IMR-90 (cell line): ENCODE data around the gene ZCCHC7. TPM values are rescaled to one million over a fixed set of nuclear protein-coding genes. Genes with fewer than 3 reads are reported as not detected.

Source experiments
- ATAC-seq: fragments of 200-7000 bp; cut with Tn5 transposase; 2 replicates; pipeline ENCODE4 v1.9.1; 2020; ENCODE audit warnings: low read depth, mild to moderate bottlenecking, moderate library complexity
- BruUV-seq: library from RNA; stranded (reverse); fragments of 400-500 nt; replicated peaks from 2 replicates; lab custom pipeline; 2021; lab: Mats Ljungman, UMichigan
- CTCF ChIA-PET: fragments of 300-600 bp; formaldehyde crosslinking; extraction: SDS; loops from one replicate; lab custom pipeline; 2021; ENCODE audit warnings: antibody characterized with exemption; lab: Yijun Ruan, JAX
- POLR2A ChIA-PET: fragments of 300-600 bp; sonication (Branson Sonifier 250); formaldehyde crosslinking; loops from one replicate; lab custom pipeline; 2022; ENCODE audit warnings: antibody characterized with exemption; ENCODE audit not compliant: unreplicated experiment; lab: Charles Lee
- DNase-seq: peaks from one replicate; pipeline ENCODE4 v3.0.0; 2013
- H2AFZ ChIP-seq: replicated peaks from 2 replicates; pipeline ENCODE3; 2013; ENCODE audit warnings: low read length, mild to moderate bottlenecking; ENCODE audit not compliant: poor library complexity
- H2AK5ac ChIP-seq: 2 replicates; pipeline ENCODE4 v1.6.1; 2013; ENCODE audit warnings: low read depth, low read length, inconsistent platforms
- H2AK9ac ChIP-seq: replicated peaks from 2 replicates; pipeline ENCODE3; 2013; ENCODE audit warnings: mild to moderate bottlenecking, low read depth, low read length, moderate library complexity; ENCODE audit not compliant: poor library complexity
- H2BK120ac ChIP-seq: 2 replicates; pipeline ENCODE4 v1.6.1; 2013; ENCODE audit warnings: low read depth, low read length, inconsistent platforms
- H2BK15ac ChIP-seq: 3 replicates; pipeline ENCODE4 v1.6.1; 2013; ENCODE audit warnings: low read depth, low read length, inconsistent platforms
- H2BK20ac ChIP-seq: 2 replicates; pipeline ENCODE4 v1.6.1; 2013; ENCODE audit warnings: low read depth, mild to moderate bottlenecking, inconsistent platforms, low read length, moderate library complexity
- H2BK5ac ChIP-seq: 2 replicates; pipeline ENCODE4 v1.6.1; 2013; ENCODE audit warnings: mild to moderate bottlenecking, low read depth, low read length, inconsistent platforms; ENCODE audit not compliant: poor library complexity, severe bottlenecking
- H3K14ac ChIP-seq: replicated peaks from 2 replicates; pipeline ENCODE4 v1.6.1; 2013; ENCODE audit warnings: low read depth, low read length, inconsistent platforms
- H3K18ac ChIP-seq: 2 replicates; pipeline ENCODE4 v1.6.1; 2013; ENCODE audit warnings: low read depth, low read length, control low read depth
- H3K23ac ChIP-seq: 2 replicates; pipeline ENCODE4 v1.6.1; 2013; ENCODE audit warnings: low read depth, low read length, inconsistent platforms
- H3K27ac ChIP-seq: 2 replicates; pipeline ENCODE4 v1.5.1; 2013; ENCODE audit warnings: mild to moderate bottlenecking, control low read depth, low read length; ENCODE audit not compliant: insufficient read depth
- H3K27me3 ChIP-seq: 2 replicates; pipeline ENCODE4 v1.6.1; 2013; ENCODE audit warnings: low read length; ENCODE audit not compliant: control insufficient read depth, insufficient read depth
- H3K36me3 ChIP-seq: 2 replicates; pipeline ENCODE4 v1.6.1; 2013; ENCODE audit warnings: low read length, mixed read lengths; ENCODE audit not compliant: control insufficient read depth, insufficient read depth
- H3K4ac ChIP-seq: 2 replicates; pipeline ENCODE4 v1.6.1; 2013; ENCODE audit warnings: low read depth, low read length, inconsistent platforms
- H3K4me1 ChIP-seq: 2 replicates; pipeline ENCODE4 v1.6.1; 2013; ENCODE audit warnings: low read length, mixed read lengths; ENCODE audit not compliant: control insufficient read depth, insufficient read depth
- H3K4me2 ChIP-seq: 2 replicates; pipeline ENCODE4 v1.6.1; 2013; ENCODE audit warnings: low read depth, mild to moderate bottlenecking, control low read depth, low read length, moderate library complexity
- H3K4me3 ChIP-seq: 2 replicates; pipeline ENCODE4 v1.5.1; 2013; ENCODE audit warnings: low read depth, mild to moderate bottlenecking, control low read depth, low read length, moderate library complexity; ENCODE audit not compliant: insufficient read depth
- H3K56ac ChIP-seq: 2 replicates; pipeline ENCODE4 v1.6.1; 2013; ENCODE audit warnings: low read length, inconsistent platforms; ENCODE audit not compliant: insufficient read depth; ENCODE audit errors: extremely low read depth
- H3K79me1 ChIP-seq, 2 experiments: 2 replicates each; pipeline ENCODE4 v1.6.1; 2013; ENCODE audit warnings: low read length in 2 of 2, inconsistent platforms in 1 of 2, low read depth in 1 of 2
- H3K9ac ChIP-seq: 2 replicates; pipeline ENCODE4 v1.6.1; 2013; ENCODE audit warnings: low read depth, low read length, control low read depth
- H3K9me1 ChIP-seq: 2 replicates; pipeline ENCODE4 v1.6.1; 2013; ENCODE audit warnings: low read length, inconsistent platforms; ENCODE audit not compliant: insufficient read depth
- H3K9me3 ChIP-seq: 2 replicates; pipeline ENCODE4 v1.6.1; 2013; ENCODE audit warnings: low read length; ENCODE audit not compliant: control insufficient read depth, insufficient read depth
- H4K20me1 ChIP-seq: 2 replicates; pipeline ENCODE4 v1.6.1; 2013; ENCODE audit warnings: low read length, inconsistent platforms; ENCODE audit not compliant: insufficient read depth
- H4K5ac ChIP-seq: 2 replicates; pipeline ENCODE4 v1.6.1; 2013; ENCODE audit warnings: mild to moderate bottlenecking, low read depth, low read length, control low read depth
- H4K8ac ChIP-seq, 2 experiments: 2 replicates each; pipeline ENCODE4 v1.6.1; 2013; ENCODE audit warnings: low read depth in 2 of 2, low read length in 2 of 2, control low read depth in 1 of 2, inconsistent platforms in 1 of 2
- H4K91ac ChIP-seq: 2 replicates; pipeline ENCODE4 v1.6.1; 2013; ENCODE audit warnings: low read depth, low read length, inconsistent platforms; ENCODE audit not compliant: insufficient read depth
- BHLHE40 ChIP-seq: fragments of 150-350 bp; IDR thresholded peaks from 2 replicates; pipeline ENCODE4 v1.6.1; 2016; ENCODE audit warnings: mild to moderate bottlenecking, low read depth, low read length
- CEBPB ChIP-seq: IDR thresholded peaks from 2 replicates; pipeline ENCODE4 v1.6.1; 2012; ENCODE audit warnings: low read depth, low read length, improper control_type of control experiment
- CHD1 ChIP-seq: IDR thresholded peaks from 2 replicates; pipeline ENCODE4 v1.6.1; 2012; ENCODE audit warnings: low read depth, low read length, improper control_type of control experiment
- CTCF ChIP-seq: conservative IDR thresholded peaks from 2 replicates; pipeline ENCODE4 v1.5.1; 2012; ENCODE audit warnings: mild to moderate bottlenecking, low read depth, low read length, improper control_type of control experiment
- ELK1 ChIP-seq: fragments of 150-350 bp; IDR thresholded peaks from 2 replicates; pipeline ENCODE4 v1.6.1; 2016; ENCODE audit warnings: low read depth, mild to moderate bottlenecking, low read length, moderate library complexity, borderline replicate concordance
- FOS ChIP-seq: fragments of 150-350 bp; IDR thresholded peaks from 2 replicates; pipeline ENCODE4 v1.6.1; 2016; ENCODE audit warnings: low read depth, low read length
- MAFK ChIP-seq: IDR thresholded peaks from 2 replicates; pipeline ENCODE4 v1.6.1; 2012; ENCODE audit warnings: low read depth, low read length, improper control_type of control experiment
- MAZ ChIP-seq: IDR thresholded peaks from 2 replicates; pipeline ENCODE4 v1.6.1; 2012; ENCODE audit warnings: low read depth, mild to moderate bottlenecking, low read length, improper control_type of control experiment, moderate library complexity, borderline replicate concordance
- MXI1 ChIP-seq: IDR thresholded peaks from 2 replicates; pipeline ENCODE4 v1.6.1; 2012; ENCODE audit warnings: low read depth, mild to moderate bottlenecking, low read length, moderate library complexity, borderline replicate concordance
- NFE2L2 ChIP-seq: fragments of 150-350 bp; IDR thresholded peaks from 2 replicates; pipeline ENCODE4 v1.6.1; 2016; ENCODE audit warnings: low read depth, mild to moderate bottlenecking, low read length
- POLR2A ChIP-seq: IDR thresholded peaks from 2 replicates; pipeline ENCODE4 v1.6.1; 2012; ENCODE audit warnings: mild to moderate bottlenecking, low read depth, low read length
- RAD21 ChIP-seq: IDR thresholded peaks from 2 replicates; pipeline ENCODE4 v1.6.1; 2012; ENCODE audit warnings: low read length, improper control_type of control experiment
- RCOR1 ChIP-seq: IDR thresholded peaks from 2 replicates; pipeline ENCODE4 v1.6.1; 2012; ENCODE audit warnings: mild to moderate bottlenecking, low read length, improper control_type of control experiment; ENCODE audit not compliant: insufficient replicate concordance
- RFX5 ChIP-seq: IDR thresholded peaks from 2 replicates; pipeline ENCODE4 v1.8.0; 2012; ENCODE audit warnings: low read depth, mild to moderate bottlenecking, low read length, moderate library complexity
- SMC3 ChIP-seq: fragments of 150-350 bp; IDR thresholded peaks from 2 replicates; pipeline ENCODE4 v1.6.1; 2016; ENCODE audit warnings: low read depth, mild to moderate bottlenecking, antibody characterized with exemption, low read length, moderate library complexity
- USF2 ChIP-seq: fragments of 150-350 bp; IDR thresholded peaks from 2 replicates; pipeline ENCODE4 v1.6.1; 2017; ENCODE audit warnings: mild to moderate bottlenecking, antibody characterized with exemption, low read length, low read depth
- WGBS, 2 experiments: methylation state at CpG; one replicate each; pipeline versions ENCODE4 v1.1.5 to v1.1.7; 2013; ENCODE audit warnings: missing lambda C conversion rate in 2 of 2; ENCODE audit not compliant: insufficient read length in 1 of 2; ENCODE audit errors: extremely low coverage in 2 of 2; 5-methylcytosine and 5-hydroxymethylcytosine counted together
- dilution Hi-C: fragments of 300-500 bp; cut with HindIII; formaldehyde crosslinking; loops from one replicate; pipeline ENCODE4 v1.14.3; 2018; ENCODE audit warnings: low sequenced_read_pairs; ENCODE audit not compliant: unreplicated experiment
- in situ Hi-C: fragments of 300-500 bp; cut with MboI; formaldehyde crosslinking; loops from 3 replicates; pipeline ENCODE4 v1.14.3; 2019; ENCODE audit warnings: low sequenced_read_pairs, inconsistent platforms, mixed read lengths
- intact Hi-C: fragments of 100-400 bp; cut with micrococcal nuclease; formaldehyde crosslinking; loops from 2 replicates; pipeline ENCODE4 v1.10.0; 2022
- polyA plus RNA-seq, 3 experiments: library from polyadenylated mRNA; depleted of rRNA; stranded (reverse); fragments of >200 nt; gene quantifications; 2 replicates each; pipeline ENCODE4 v1.2.3, GENCODE V29; 2012; ENCODE audit warnings: low replicate concordance in 1 of 3
- total RNA-seq: library from RNA; depleted of rRNA; stranded (reverse); fragments of >200 nt; gene quantifications from 2 replicates; pipeline ENCODE4 v1.2.3, GENCODE V29; 2012

The ZCCHC7 gene
- total and polyA plus RNA-seq, 2 of the 4 experiments (the other 2 are of a cell fraction), result 13.6 to 28.7 TPM

GRCh38 chr9:37102486-37102885, 17.9 kb upstream of the ZCCHC7 start:
- POLR2A ChIA-PET, result no interaction called here
- Histone ChIP-seq H2BK5ac (no peak overlapping the region), H3K27ac (no peak overlapping the region), H3K36me3 (no peaks in the 10 kb centered on the region), H4K5ac (no peak overlapping the region), H2AK5ac (no peak overlapping the region), H3K14ac (no peak overlapping the region), H2AFZ (no peak overlapping the region), H4K91ac (no peak overlapping the region), H2BK15ac (no peak overlapping the region), H4K8ac (no peak overlapping the region), H3K4ac (no peak overlapping the region), H3K18ac (no peak overlapping the region), H2BK20ac (no peak overlapping the region), H3K56ac (no peak overlapping the region), H3K9me1 (no peaks in the 10 kb centered on the region; the same call in 1 of the 2 replicates), H3K9me3 (no peaks in the 10 kb centered on the region), H3K79me1 (no peaks in the 10 kb centered on the region), H3K23ac (no peak overlapping the region), H4K20me1 (no peaks in the 10 kb centered on the region), H2AK9ac (no peak overlapping the region), H3K4me1 (peaks cover 3% of the 10 kb centered on the region), H3K9ac (no peak overlapping the region), H3K4me2 (no peak overlapping the region), H2BK120ac (no peak overlapping the region), H3K4me3 (no peak overlapping the region), H3K27me3 (no peaks in the 10 kb centered on the region)
- dilution Hi-C loops (no loop called here), in situ Hi-C loops (no loop called here), intact Hi-C loops (no loop called here)
- WGBS, 2 experiments, result 20% methylated on average over 1 of the region's 3 CpGs; no CpG with 5 or more reads in 1 of the 2 experiments
- no TSS peak for BruUV-seq
- ATAC-seq (no peak), DNase-seq (peak; percentile 5)
- TF ChIP-seq CTCF, result no peak
- no peak for TF ChIP-seq RAD21
- no peak for TF ChIP-seq CEBPB
- no peak for TF ChIP-seq ELK1
- TF ChIP-seq NFE2L2, result no peak
- no peak for TF ChIP-seq RFX5
- TF ChIP-seq USF2, result no peak
- no peak for TF ChIP-seq RCOR1
- TF ChIP-seq POLR2A, result no peak
- TF ChIP-seq MAZ, result no peak
- TF ChIP-seq MXI1, result no peak
- TF ChIP-seq BHLHE40, result no peak
- no peak for TF ChIP-seq FOS
- TF ChIP-seq CHD1, result no peak
- no peak for TF ChIP-seq SMC3
- no peak for TF ChIP-seq MAFK
- CTCF ChIA-PET, result no interaction called here
